ENCODE data around the gene DCAF17.

DNA sequence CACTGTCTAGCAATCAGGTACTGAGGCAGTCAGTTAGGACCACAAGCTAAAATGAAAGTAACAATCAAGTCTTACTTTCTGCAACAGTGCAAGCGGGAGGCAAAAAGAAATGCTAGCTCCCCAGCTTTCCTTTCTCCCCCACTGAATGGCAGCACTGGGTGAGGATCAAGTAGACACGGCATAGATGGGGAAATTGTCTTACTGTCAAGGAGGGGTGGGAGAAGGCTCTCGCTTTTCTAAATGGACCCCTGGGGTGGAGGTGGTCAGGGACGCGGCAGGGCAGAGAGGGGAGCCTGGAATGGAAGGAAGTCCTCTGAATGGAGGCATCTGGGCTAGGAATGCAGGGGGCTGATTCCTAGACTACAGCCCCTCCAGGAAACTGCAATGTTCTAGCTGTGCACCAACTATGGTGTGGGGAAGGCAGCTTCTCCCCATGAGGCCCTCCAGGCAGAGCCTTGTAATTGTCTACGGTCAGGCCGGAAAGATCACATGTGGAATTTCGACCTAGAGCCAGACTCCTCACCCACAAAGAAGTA is 24.5 kb upstream of the DCAF17 start:
- TF ChIP-seq, protein P1, sequence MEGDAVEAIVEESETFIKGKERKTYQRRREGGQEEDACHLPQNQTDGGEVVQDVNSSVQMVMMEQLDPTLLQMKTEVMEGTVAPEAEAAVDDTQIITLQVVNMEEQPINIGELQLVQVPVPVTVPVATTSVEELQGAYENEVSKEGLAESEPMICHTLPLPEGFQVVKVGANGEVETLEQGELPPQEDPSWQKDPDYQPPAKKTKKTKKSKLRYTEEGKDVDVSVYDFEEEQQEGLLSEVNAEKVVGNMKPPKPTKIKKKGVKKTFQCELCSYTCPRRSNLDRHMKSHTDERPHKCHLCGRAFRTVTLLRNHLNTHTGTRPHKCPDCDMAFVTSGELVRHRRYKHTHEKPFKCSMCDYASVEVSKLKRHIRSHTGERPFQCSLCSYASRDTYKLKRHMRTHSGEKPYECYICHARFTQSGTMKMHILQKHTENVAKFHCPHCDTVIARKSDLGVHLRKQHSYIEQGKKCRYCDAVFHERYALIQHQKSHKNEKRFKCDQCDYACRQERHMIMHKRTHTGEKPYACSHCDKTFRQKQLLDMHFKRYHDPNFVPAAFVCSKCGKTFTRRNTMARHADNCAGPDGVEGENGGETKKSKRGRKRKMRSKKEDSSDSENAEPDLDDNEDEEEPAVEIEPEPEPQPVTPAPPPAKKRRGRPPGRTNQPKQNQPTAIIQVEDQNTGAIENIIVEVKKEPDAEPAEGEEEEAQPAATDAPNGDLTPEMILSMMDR (IDR thresholded peaks at IDR 0.05): no peak
- TF ChIP-seq POLR2AphosphoS5 (IDR thresholded peaks at IDR 0.05; ENCODE audit: insufficient read depth in 1 of 2, low read depth in 1 of 2): no peak
